HL-60/S4 treated with phorbol 12-myristate 13-acetate at 8.2 ng/mL for 4 days and 3 days (cell line): ENCODE data around the gene IQGAP2.

Experiments
- in situ Hi-C: fragments of 300-500 bp; cut with MboI; formaldehyde crosslinking; loops from 2 replicates; pipeline ENCODE4 v1.15.0; 2022; ENCODE audit warnings: low sequenced_read_pairs

The IQGAP2 gene

DNA sequence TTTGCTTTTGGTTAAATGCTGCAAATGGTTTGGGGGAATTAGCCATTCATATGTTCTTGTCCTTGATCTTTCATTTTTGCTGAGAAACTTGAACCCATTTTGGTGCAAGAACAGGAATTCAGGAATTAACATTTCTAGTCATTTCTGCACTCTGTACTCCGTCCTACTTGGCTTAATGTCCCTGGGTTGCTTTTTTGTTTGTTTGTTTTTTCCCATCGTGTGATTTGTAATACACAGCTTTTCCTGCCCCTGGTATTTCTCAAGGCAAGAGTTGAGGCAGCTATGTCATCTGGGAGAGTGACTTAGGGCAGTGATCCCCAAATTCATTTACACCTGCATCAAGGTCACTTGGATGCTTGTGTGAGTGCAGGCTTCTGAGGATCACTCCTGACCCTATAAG is 71.3 kb downstream of the IQGAP2 start:
- in situ Hi-C loops: no loop called here

GRCh38 chr5:76475385-76475784 is 72.3 kb downstream of the IQGAP2 start:
- in situ Hi-C loops: no loop called here

DNA sequence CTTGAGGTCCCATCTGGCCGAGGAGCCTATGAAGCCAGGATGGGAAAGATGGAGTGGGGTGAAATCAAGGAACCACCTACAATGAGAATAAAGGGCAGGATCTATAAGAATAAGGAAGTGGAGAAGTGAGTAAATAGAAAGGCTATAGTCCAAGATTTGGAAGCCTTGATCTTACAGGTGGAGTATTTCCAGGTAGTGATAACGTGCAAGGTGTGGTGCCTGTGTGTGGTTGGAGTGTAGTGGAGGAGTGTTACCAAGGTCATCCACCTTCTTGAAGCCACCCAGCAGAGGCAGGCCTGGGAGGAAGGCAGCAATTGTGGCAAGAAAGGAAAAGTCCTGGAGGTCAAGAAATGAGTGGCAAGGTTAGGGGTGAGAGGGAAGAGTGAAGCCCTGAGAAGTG is 72.9 kb downstream of the IQGAP2 start:
- in situ Hi-C loops: no loop called here

- in situ Hi-C loops: no loop called here
Observed at GRCh38 chr5:76476474-76477038, 73.5 kb downstream of the IQGAP2 start.

DNA sequence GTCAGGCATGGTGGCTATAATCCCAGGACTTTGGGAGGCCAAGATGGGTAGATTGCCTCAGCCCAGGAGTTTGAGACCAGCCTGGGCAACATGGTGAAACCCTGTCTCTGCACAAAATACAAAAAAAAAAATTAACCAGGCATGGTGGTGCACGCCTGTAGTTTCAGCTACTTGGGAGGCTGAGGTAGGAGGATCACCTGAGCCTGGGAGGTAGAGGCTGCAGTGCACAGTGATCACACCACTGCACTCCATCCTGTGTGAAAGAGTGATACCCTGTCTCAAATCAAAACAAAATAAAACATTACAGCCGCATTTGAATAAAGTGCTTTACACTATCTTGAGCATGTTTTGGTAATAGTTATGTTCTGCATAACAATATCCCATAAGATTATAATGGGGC is 74.0 kb downstream of the IQGAP2 start:
- in situ Hi-C loops: no loop called here

DNA sequence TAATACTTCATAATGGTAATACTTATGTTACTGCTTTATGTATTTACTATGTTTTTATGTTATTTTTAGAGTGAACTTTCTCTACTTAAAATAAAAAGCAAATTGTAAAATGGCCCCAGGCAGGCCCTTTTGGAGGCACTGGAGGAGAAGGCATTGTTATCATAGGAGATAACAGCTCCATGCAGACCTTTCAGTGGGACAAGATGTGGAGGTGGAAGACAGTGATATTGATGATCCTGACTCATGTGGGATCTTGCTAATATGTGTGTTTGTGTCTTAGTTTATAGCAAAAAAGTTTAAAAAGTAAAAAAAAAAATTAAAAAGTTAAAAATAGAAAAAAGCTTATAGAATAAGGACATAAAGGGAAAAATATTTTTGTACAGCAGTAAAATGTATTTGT is 74.5 kb downstream of the IQGAP2 start:
- in situ Hi-C loops: no loop called here

DNA sequence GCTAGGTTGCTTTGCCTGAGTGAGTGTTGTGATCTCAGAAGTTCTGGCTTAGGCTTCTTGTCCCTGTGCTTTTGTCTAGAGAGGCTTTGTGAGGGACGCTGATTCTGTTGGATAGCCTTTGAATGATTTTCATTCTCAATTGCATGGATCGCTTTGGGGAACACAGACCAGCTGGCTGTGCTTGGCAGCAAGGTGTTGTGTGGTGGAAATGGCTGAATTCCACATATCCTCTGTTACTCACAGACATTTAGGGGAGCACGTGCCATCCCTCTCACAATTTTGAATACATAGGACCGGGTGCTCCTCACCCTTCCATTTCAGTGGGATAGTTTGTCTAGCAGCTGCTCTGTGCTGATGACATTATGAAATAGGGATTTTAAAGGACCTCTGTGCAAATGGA is 76.2 kb downstream of the IQGAP2 start:
- in situ Hi-C loops: no loop called here

GRCh38 chr5:76479973-76480667 is 77.0 kb downstream of the IQGAP2 start:
- in situ Hi-C loops: no loop called here

DNA sequence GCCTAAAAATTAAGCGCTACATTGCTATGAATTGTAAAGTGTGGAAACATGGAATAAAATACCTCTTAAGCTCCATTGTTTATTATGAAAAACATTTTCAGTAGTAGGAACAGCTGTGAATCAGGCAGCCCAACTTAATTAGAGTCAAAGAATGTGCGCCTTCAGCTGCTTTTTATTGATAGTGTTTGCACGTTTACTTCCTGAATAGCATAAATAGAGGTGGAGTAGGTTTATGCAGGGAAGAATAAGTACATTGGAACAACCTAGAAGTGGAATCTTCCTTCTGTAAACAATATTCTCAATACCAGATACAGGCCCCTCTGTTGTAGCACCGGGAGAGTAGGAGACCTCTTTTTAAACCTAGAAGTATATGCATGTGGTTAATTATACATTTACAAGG is 79.9 kb downstream of the IQGAP2 start:
- in situ Hi-C loops: no loop called here

GRCh38 chr5:76483433-76483832 is 80.3 kb downstream of the IQGAP2 start:
- in situ Hi-C loops: no loop called here

- in situ Hi-C loops: no loop called here
Observed at GRCh38 chr5:76483881-76484280, 80.8 kb downstream of the IQGAP2 start.

GRCh38 chr5:76485511-76485910 is 82.4 kb downstream of the IQGAP2 start:
- in situ Hi-C loops: no loop called here

DNA sequence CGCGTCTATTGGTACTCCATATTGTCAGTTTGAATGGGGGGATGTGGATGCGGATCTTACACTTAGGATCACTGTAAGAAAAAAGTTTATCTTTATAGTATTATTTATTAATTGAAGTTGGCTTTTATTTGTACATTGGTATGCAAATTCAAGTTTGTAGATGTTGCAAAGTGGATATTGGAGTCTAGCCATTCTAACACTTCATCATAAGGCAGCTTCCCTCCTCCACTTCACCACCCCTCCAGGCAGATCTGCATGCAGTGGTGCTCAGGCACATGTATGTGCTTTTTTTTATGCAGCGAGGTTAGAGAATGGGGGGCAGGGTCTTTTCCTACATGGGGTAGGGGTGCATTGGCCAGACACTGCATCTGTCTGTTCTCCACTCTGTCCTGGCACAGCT is 84.3 kb downstream of the IQGAP2 start:
- in situ Hi-C loops: no loop called here

DNA sequence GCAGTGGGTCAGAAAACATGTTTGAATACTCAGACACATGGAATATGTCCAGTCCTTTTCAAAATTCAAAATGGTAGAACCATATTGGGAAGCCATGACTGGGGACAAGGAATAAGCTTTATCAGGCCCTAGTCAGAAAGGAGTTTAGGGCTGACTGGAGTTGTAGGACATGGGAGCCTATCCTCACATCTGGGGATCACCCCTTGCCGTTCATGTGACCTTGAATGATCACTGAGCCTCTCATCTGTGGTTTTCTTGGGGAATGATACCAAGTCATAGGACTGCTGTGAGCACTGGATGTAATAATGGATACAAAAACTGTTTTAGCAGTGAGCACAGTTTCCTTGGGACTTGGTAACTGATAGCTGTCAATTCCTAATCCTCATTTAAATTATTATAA is 84.7 kb downstream of the IQGAP2 start:
- in situ Hi-C loops: no loop called here

DNA sequence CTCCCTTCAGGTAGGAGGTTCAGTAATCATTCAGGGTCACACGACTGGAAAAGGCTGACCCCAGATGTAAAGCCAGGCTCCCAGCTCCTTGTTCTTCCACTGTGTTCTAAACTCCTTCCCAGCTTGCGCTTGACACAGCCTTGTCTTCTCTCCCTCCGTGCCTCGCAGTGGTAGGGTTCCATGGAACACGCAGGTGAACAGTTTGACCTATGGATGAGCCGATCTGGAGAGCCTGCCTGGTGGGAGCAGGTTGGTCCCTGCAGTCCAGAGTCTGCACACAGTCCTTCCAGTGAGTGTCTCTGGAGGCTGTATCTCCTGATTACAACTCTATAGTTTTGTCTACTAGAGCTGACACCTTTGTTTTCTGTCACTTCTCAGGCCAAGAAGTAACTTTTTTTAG is 85.9 kb downstream of the IQGAP2 start:
- in situ Hi-C loops: no loop called here

DNA sequence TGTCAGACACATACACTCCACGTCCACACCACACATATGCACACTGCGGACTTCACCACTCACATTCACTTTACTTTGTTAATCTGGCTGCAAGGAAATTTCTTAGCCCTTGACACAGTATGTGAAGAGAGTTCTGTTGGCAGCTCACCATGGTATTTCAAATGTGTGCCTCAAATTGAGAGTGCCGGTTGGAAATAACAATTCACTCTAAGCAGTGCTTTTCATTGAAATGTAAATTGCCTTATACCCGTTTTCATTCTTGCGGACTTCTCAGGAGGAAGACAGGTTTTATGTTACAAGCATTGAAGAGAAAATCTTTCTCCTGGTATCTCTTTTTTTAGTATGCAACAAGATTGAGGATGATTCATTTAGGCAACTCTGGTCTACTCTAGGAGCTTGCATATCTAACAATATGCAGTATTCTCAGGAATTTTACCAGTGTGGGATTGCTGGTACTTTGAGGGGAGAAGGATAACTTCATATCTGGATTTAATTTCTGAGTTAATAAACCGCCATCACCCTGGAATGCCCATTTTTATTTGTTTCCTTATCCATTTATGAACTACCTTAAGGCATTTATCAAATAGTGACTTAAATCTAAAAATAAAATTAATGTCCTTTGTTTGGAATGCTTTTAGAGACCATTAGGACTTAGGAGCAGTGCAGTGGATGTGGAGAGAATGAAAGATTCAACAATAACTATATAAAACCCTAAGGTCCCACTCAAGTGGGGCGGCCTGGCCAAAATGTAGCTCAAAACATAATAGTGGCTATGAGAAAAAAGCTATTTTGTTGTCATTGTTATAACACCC is 87.0 kb downstream of the IQGAP2 start:
- in situ Hi-C loops: no loop called here

DNA sequence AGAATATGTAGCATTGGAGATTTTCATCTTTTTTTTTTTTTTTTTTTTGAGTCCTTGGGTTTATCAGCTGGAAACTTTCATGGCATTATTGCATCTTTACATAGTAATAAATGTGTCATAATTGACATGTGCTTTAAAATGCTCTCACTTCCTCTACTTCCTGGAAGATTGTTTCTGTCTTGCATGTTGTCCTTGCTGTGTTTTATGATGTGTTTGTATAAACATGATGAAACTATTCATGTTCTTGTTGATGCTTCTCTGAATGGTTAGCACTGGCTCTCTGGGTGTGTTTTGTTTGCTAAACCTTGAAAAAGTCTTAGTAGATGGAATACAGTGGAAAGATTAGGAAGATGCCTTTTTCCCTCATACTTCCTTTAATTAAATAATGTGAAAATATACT is 87.9 kb downstream of the IQGAP2 start:
- in situ Hi-C loops: no loop called here

DNA sequence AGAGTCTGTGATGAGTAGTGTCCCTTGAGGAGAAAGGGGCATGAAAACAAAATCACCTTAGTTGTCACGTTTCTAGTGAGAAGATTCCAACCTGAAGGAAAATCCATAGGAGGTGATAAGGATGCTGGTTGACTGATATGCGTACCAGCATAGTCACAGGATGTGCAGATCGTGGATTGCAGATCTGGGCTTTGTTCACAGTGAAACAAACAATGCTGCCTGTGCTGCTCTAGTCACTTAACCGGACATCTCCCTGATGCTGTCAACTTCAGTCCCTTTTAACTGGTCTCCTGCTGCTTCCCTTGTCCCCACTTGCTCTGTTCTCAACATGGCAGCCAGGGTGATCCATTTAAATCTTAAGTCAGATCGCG is 89.7 kb downstream of the IQGAP2 start:
- in situ Hi-C loops: no loop called here

DNA sequence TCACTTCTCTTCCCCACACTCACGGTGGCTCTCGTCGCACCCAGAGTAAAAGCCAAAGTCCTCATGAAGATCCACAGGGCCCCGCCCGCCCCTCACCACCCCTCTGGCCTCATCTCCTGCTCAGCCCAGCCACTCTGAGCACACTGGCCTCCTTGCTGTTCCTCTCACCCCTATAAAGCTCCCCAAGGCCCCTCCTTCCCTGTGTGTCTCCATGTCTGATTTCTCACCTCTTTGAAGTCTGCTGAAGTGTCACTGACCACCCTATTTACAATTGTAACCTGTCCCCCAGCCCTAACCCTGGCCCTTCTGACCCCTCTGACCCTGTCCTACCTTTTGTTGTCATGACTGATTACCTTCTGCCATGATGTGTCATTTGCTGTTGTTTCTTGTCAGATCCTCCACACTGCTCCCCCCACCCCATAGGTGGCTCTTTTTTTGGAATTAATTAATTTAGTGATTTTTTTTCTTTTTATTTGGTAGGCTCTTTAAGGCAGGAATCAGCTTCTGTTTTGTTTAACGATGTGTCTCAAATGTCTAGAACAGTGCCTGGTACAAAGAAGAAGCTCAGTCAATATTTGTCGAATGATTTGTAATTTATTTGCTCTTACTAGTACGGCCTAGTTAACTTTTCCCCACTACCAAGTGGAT is 90.2 kb downstream of the IQGAP2 start:
- in situ Hi-C loops: no loop called here

DNA sequence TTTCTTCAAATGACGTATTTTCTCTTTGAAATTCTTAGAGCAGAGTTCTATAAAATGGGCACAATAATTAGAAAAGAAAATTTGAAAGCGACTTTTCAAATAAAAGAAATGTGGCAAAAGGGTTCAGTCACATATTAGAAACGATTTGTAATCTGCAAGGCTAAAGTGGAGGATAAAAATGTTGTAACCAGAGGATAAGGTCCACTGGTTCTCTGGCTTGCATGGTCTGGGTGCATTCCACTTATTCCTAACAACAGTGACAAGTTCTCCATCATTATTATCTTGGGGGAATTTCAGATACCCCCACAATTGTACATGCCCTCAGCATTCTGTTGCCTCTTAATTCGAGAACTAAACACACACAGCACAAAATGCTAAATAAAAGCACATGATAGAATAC is 91.1 kb downstream of the IQGAP2 start:
- in situ Hi-C loops: no loop called here

GRCh38 chr5:76495870-76496269 is 92.8 kb downstream of the IQGAP2 start:
- in situ Hi-C loops: no loop called here

GRCh38 chr5:76497065-76497460 is 94.0 kb downstream of the IQGAP2 start:
- in situ Hi-C loops: no loop called here
